Sigmoid colon (tissue), 4 donors: ENCODE data around the gene DIS3L2.

Source experiments
- EP300 ChIP-seq, 4 donors: sonication (generic); formaldehyde crosslinking; IDR thresholded peaks; one replicate each; pipeline ENCODE4 v1.6.1; 2017; ENCODE audit warnings: antibody characterized with exemption in 4 of 4
- POLR2A ChIP-seq, 2 donors: fragments of 450-650 bp; IDR thresholded peaks; one replicate each; pipeline ENCODE4 v1.6.1; 2016; ENCODE audit warnings: antibody characterized with exemption in 2 of 2, mild to moderate bottlenecking in 2 of 2, moderate library complexity in 2 of 2
- POLR2AphosphoS5 ChIP-seq, 4 donors: sonication (generic); formaldehyde crosslinking; IDR thresholded peaks; one replicate each; pipeline ENCODE4 v1.6.1; 2017; ENCODE audit warnings: antibody characterized with exemption in 4 of 4
- TF ChIP-seq, protein P1 (sequence below), 4 experiments: fragments of 450-650 bp in 3 of 4; fragments of 200-600 bp in 1 of 4; IDR thresholded peaks; one replicate each; pipeline ENCODE4 v1.5.1; 2016 to 2019; ENCODE audit warnings: antibody characterized with exemption in 4 of 4, mild to moderate bottlenecking in 3 of 4, moderate library complexity in 2 of 4

DNA sequence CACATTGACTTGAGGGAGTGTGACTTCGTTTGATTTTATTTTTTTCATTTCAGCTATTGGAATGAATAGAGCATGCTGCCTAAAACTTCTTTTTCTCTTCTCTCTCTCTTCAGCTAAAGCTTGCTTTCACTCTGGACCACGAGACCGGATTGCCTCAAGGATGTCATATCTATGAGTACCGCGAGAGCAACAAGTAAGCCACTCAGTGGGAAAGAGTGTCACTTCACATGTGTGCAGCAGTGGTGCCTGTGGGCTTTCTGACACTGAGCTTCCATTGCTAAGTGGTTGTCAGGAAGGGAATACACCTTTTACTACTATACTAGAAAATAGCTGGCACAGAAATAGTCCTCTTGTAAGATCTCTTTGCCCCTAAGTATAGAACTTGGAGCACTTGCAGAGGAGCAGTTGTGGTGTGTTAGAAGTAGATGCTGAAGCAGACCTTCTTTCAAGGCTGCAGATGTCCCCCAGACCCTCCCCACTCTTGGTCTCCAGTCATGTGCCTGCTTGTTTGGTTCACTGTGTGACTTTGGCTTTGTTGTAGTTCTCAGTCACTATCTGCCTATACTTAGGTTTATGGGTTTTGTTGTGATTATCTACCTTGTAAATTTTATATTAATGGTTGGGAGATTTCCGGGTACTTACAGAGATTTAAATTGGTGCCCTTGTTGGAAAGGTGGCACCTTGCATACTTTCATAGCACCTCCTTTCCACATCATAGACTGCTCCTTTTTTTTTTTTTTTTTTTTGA lies 338.6 kb downstream of the DIS3L2 start:
- TF ChIP-seq, protein P1, sequence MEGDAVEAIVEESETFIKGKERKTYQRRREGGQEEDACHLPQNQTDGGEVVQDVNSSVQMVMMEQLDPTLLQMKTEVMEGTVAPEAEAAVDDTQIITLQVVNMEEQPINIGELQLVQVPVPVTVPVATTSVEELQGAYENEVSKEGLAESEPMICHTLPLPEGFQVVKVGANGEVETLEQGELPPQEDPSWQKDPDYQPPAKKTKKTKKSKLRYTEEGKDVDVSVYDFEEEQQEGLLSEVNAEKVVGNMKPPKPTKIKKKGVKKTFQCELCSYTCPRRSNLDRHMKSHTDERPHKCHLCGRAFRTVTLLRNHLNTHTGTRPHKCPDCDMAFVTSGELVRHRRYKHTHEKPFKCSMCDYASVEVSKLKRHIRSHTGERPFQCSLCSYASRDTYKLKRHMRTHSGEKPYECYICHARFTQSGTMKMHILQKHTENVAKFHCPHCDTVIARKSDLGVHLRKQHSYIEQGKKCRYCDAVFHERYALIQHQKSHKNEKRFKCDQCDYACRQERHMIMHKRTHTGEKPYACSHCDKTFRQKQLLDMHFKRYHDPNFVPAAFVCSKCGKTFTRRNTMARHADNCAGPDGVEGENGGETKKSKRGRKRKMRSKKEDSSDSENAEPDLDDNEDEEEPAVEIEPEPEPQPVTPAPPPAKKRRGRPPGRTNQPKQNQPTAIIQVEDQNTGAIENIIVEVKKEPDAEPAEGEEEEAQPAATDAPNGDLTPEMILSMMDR (IDR thresholded peaks at IDR 0.05): no peak
- TF ChIP-seq POLR2A (IDR thresholded peaks at IDR 0.05) (no peak), POLR2AphosphoS5 (IDR thresholded peaks at IDR 0.05) (no peak), EP300 (IDR thresholded peaks at IDR 0.05) (no peak)
